NCI-H526 treated with DMSO at 0.1 percent for 48 hours (cell line): Measurements from ENCODE around the gene NR6A1.

Experiments
- DNase-seq: peaks from one replicate; lab custom pipeline; 2025; lab: John Stamatoyannopoulos, UW

NR6A1 gene

GRCh38 chr9:124771021-124771866 is at the start of gene NR6A1:
TSS of gene NR6A1 (minus strand) at chr9:124771311.
- DNase-seq: peak; percentile 94

DNA sequence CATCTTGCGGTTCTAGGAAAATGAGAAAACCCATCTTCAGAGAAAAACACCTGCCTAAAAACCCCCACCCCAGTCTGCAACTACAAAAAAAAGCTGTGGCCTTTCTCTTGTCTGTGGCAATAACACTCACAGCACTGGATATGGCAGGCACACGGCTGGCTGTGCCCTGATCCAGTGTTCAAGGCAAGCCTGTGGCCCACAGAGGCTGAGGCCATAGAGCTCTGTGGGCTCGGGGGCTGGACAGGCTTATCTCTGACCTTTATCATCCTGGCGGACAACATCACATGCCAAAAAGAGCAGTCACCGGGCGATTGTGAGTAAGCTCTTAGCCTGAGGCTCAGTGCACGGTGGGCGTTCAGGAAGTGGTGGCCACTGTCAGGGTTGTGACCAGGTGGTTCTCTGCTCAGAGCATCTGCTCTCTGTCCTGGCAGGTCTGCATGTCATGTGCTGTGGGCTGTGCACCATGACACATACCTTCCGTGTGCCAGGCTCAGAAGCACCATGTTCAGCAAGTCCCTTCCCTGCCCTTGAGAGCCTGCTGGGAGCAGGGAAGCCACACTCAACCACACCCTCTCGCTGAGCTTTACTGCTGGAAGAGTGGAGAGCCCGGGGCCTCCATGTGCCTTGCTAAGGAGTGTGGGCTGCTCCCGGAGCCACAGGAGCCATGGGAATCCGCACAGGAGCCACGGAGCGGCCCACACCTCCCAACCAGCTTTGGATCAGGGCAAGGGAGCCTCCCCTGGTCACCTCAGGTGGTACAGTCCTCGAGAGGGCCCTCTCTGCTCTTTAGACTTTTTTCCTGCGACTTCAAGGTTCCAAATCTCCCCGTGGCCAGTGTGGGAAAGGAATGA is 47.5 kb upstream of the NR6A1 start:
- no peak for DNase-seq

DNA sequence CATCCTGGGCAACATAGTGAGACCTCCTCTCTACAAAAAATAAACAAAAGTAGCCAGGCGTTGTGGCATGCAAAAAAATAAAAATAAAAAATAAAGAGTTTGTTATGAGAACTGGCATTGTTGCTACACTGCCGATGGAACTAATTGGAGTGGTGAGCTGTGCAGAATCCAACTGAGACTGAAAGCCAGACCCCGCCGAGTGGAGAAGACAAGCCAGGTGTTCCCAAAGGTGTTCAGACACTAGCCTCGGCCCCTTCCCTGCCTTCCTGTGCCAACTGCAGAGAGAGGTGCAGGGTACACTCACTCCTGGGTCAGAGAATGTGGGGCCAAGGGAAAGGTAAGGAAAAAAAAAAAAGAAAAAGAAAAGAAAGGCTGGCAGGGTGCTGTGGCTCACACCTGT is 44.5 kb upstream of the NR6A1 start:
- DNase-seq: no peak

DNA sequence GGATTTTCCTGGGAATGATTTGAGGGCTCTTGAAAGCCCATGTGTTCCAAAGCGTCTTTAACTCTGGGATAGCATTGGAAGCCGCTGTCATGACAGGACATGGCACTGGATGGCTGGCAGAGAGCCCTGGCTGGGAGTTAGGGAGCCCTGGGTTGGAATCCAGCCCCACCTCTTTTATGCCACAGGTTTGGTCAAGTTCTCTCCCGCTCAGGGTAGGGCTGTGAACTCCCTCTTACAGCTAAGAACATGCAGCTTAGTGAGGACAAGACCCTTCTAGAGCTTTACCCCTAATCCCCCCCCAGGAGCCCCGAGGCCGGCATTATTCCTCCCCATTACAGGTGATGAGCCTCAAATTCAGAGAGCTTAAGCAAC is 43.0 kb upstream of the NR6A1 start:
- DNase-seq: no peak

GRCh38 chr9:124813501-124814163 is 42.5 kb upstream of the NR6A1 start:
- DNase-seq: no peak

DNA sequence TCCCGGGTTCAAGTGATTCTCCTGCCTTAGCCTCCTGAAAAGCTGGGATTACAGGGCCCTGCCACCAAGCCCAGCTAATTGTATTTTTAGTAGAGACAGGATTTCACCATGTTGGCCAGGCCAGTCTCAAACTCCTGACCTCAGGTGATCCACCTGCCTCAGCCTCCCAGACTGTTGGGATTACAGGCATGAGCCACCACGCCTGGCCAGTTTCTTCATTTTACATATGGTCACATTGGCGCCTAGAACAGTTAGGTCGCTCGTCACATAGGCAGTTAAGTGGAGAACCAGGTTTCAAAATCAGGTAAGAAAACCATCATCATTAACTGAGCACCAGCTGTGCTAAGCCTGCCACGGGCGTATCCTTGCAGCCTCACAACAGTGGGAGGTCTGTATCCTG is 41.9 kb upstream of the NR6A1 start:
- DNase-seq: no peak

DNA sequence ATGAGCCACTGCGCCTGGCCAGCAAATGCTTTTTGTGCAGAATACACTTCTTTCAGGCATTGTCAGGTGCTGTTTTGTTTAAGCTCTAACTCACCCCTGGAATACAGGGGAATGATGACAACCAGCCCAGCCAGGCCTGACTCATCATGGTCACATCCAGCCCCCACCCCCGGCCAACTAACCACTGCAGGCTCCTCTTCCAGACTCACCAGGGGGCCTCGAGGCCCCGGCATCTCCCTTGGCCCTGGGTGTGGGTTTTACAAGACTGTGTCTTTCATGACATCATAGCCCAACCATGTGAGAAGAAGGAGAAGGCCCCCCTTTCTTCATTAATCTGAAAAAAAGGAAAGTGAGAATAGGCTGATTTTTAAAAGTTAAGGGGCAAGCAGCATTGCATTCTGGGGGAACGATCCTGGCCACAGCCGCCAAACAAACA is 41.3 kb upstream of the NR6A1 start:
- DNase-seq: no peak

- DNase-seq: no peak
Measured at GRCh38 chr9:124810663-124811355, 39.7 kb upstream of the NR6A1 start.

DNA sequence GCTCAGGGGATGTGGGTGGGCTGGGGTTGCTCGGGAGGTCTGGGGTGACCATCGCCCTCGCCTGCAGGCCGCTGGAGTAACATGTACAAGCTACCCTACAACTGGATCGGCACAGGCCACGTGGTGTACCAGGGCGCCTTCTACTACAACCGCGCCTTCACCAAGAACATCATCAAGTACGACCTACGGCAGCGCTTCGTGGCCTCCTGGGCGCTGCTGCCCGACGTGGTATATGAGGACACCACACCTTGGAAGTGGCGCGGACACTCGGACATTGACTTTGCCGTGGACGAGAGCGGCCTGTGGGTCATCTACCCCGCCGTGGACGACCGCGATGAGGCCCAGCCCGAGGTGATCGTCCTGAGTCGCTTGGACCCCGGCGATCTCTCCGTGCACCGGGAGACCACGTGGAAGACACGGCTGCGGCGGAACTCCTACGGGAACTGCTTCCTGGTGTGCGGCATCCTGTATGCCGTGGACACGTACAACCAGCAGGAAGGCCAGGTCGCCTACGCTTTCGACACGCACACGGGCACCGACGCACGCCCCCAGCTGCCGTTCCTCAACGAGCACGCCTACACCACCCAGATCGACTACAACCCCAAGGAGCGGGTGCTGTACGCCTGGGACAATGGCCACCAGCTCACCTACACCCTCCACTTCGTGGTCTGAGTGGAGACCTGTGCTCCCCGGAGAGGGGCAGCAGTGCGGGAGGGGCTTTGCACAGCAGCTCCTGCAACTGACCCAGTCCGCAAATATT is 38.8 kb upstream of the NR6A1 start:
- no peak for DNase-seq

DNA sequence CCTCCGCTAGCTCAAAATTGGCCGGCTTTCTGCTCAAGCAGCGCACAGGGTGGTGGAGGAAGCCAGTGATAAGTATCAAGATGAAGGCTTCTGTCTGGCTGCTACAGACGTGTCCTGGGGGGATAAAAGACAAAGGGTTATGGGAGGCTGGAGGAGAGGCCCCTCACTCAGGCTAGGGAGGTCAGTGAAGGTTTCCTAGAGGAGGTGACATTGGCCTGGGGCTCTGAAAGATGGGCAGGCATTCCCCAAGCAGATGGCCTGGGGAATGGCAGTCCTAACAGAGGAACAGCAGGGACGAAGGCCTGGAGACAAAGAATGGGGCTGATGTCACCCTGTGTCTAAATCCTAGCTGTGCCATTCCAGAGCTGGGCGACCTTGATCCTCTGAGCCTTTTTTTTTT is 38.1 kb upstream of the NR6A1 start:
- no peak for DNase-seq

GRCh38 chr9:124808246-124808956 is 37.3 kb upstream of the NR6A1 start:
- DNase-seq: no peak

DNA sequence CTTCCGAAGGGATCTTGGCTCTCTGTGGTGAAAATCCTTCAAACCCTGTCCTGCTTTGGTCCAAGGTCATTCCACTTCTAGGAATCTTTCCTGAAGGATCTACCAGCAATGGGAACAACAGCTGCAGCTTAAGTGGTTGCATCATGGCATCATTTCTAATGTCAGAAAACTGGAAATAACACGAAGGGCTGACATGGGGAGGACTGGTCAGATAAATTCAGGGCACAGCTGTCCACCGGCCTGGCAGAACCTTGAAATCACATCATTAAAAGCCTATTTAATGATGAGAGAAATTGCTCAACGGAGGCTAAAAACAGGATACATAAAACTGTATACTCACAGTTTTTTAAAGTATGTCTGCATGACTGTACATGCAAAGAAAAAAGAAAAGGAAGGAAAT is 34.1 kb upstream of the NR6A1 start:
- DNase-seq: no peak

DNA sequence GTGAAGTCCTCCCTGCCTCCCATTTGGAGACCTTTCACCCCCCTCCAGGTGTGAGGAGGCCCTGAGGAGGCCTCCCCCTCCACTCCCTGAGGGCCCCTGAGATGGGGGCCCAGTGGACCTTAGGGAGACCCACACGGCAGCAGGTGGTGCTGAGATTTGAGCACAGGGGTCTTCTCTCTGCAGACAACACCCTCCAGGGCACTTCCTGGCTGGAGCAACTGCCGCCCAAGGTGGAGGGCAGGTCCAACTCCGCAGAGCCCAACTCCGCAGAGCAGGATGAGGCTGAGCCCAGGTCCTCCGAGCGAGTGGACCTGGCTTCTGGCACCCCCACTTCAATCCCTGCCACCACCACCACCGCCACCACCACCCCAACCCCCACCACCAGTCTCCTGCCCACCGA is 32.8 kb upstream of the NR6A1 start:
- DNase-seq: no peak

GRCh38 chr9:124802426-124802825 is 31.3 kb upstream of the NR6A1 start:
- no peak for DNase-seq

DNA sequence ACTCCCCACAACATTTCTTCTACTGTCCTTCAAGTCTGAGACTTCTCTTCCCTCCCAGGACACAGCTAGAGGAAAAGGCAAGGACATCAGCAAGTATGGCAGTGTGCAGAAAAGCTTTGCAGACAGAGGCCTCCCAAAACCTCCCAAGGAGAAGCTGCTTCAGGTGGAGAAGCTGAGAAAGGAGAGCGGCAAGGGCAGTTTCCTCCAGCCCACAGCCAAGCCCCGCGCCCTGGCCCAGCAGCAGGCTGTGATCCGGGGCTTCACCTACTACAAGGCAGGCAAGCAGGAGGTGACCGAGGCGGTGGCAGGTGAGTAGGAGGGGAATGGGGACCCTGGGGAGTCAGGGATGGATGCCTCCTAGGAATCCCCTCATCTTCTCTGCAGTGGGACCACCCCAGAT is 30.2 kb upstream of the NR6A1 start:
- no peak for DNase-seq

DNA sequence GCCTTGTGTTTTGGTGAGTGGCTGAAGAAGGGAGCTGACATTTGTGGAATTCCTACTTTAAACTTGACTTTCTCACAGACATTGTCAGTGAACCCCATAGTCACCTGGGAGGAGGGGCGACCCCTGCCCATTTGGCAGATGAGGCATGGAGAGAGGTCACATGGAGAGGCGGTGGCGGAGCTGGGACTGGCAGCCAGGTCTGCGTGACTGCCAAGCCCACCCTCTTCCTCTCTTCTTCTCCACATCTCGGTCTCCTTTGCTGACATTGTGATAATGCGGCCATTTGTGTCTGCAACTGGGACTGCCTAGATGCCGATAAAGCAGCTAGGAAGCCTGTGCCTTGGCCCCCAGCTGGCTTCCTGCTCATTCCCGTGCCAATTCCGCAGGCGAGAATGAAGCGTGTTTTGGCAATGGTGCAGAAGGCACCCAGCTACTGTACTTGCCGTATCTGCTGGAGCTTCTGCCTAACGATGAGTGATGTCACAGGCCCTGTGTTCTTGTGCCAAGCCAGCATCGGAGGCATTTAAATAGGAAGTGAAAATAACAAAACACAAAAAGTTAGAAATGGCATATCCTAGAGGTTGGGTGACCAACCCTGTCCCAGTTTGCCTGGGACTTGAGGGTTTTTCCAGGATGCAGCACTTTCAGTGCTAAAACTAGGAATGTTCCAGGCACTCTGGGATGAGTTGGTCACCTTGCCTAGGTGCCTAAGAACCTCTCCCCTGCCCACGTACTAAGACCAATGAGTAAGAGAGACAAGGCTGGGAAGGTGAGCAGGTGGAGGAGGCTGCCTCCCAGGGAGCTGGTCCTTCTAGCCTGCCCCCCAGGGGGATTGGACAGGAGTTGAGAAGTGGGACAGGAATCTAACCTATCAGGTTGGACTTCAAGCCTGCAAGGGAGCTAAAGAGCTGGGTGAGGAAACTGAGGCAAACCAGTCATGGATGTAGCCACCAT is 29.5 kb upstream of the NR6A1 start:
- no peak for DNase-seq

GRCh38 chr9:124799274-124800006 is 28.3 kb upstream of the NR6A1 start:
- no peak for DNase-seq

- DNase-seq: no peak
Measured at GRCh38 chr9:124797343-124798103, 26.4 kb upstream of the NR6A1 start.
